Mesenchymal stem cell (in vitro differentiated cells and primary cell): Measurements from ENCODE around the gene YEATS2.
A peak's percentile ranks its signal among the peaks of the same experiment; 100 is the strongest.

Experiments used
- DNase-seq: peaks from one replicate; pipeline ENCODE4 v3.0.0-alpha.2; 2013
- H2AFZ ChIP-seq: one replicate; pipeline ENCODE4 v1.6.1; 2013; ENCODE audit warnings: low read depth, mild to moderate bottlenecking, control low read depth, inconsistent platforms, low read length, moderate library complexity
- H2AK5ac ChIP-seq: 2 replicates; pipeline ENCODE4 v1.6.1; 2013; ENCODE audit warnings: low read length, moderate library complexity, mild to moderate bottlenecking, inconsistent platforms; ENCODE audit not compliant: severe bottlenecking
- H2BK120ac ChIP-seq: one replicate; pipeline ENCODE4 v1.6.1; 2013; ENCODE audit warnings: low read depth, mild to moderate bottlenecking, inconsistent platforms, low read length, moderate library complexity
- H2BK12ac ChIP-seq, 2 experiments: one replicate each; pipeline ENCODE4 v1.6.1; 2013; ENCODE audit warnings: inconsistent platforms in 2 of 2, low read length in 2 of 2, mild to moderate bottlenecking in 2 of 2, moderate library complexity in 2 of 2, control low read depth in 1 of 2
- H2BK15ac ChIP-seq: one replicate; pipeline ENCODE4 v1.6.1; 2013; ENCODE audit warnings: mild to moderate bottlenecking, low read depth, inconsistent platforms; ENCODE audit not compliant: poor library complexity, severe bottlenecking
- H2BK5ac ChIP-seq: 2 replicates; pipeline ENCODE4 v1.6.1; 2013; ENCODE audit warnings: low read depth, mild to moderate bottlenecking, low read length, control low read depth, inconsistent platforms; ENCODE audit not compliant: poor library complexity, severe bottlenecking
- H3K14ac ChIP-seq, 2 experiments: one replicate each; pipeline ENCODE4 v1.6.1; 2013; ENCODE audit warnings: inconsistent platforms in 2 of 2, low read length in 2 of 2, control low read depth in 1 of 2, mild to moderate bottlenecking in 1 of 2, moderate library complexity in 1 of 2
- H3K18ac ChIP-seq, 2 experiments: one replicate each; pipeline ENCODE4 v1.6.1; 2013; ENCODE audit warnings: inconsistent platforms in 2 of 2, low read length in 2 of 2, control low read depth in 1 of 2, low read depth in 1 of 2, mild to moderate bottlenecking in 1 of 2
- H3K23ac ChIP-seq, 2 experiments: one replicate each; pipeline ENCODE4 v1.6.1; 2013; ENCODE audit warnings: inconsistent platforms in 2 of 2, low read length in 2 of 2, mild to moderate bottlenecking in 2 of 2, moderate library complexity in 2 of 2, control low read depth in 1 of 2
- H3K27ac ChIP-seq: 2 replicates; pipeline ENCODE4 v1.5.1; 2013; ENCODE audit warnings: mild to moderate bottlenecking, moderate library complexity, low read length, control low read depth, inconsistent platforms; ENCODE audit not compliant: poor library complexity, severe bottlenecking
- H3K27me3 ChIP-seq, 2 experiments: 2 replicates each; pipeline versions ENCODE4 v1.6.1 to v1.7.0; 2013; ENCODE audit warnings: low read length in 2 of 2, mild to moderate bottlenecking in 2 of 2, moderate library complexity in 2 of 2, control low read depth in 1 of 2, inconsistent platforms in 1 of 2; ENCODE audit not compliant: control insufficient read depth in 1 of 2, insufficient read depth in 1 of 2
- H3K36me3 ChIP-seq, 2 experiments: 2 replicates each; pipeline versions ENCODE4 v1.6.1 to v1.7.0; 2013; ENCODE audit warnings: low read length in 2 of 2, control low read depth in 1 of 2, inconsistent platforms in 1 of 2, low read depth in 1 of 2, mild to moderate bottlenecking in 1 of 2; ENCODE audit not compliant: insufficient read depth in 2 of 2, control insufficient read depth in 1 of 2
- H3K4ac ChIP-seq, 2 experiments: one replicate each; pipeline ENCODE4 v1.6.1; 2013; ENCODE audit warnings: inconsistent platforms in 2 of 2, low read length in 2 of 2, mild to moderate bottlenecking in 2 of 2, moderate library complexity in 2 of 2, control low read depth in 1 of 2, low read depth in 1 of 2
- H3K4me1 ChIP-seq: 2 replicates; pipeline ENCODE4 v1.6.1; 2013; ENCODE audit warnings: low read depth, low read length, control low read depth; ENCODE audit not compliant: control insufficient read depth, insufficient read depth
- H3K4me2 ChIP-seq: 2 replicates; pipeline ENCODE4 v1.6.1; 2013; ENCODE audit warnings: low read length, mild to moderate bottlenecking, inconsistent platforms; ENCODE audit not compliant: poor library complexity, severe bottlenecking
- H3K4me3 ChIP-seq, 2 experiments: 2 replicates each; pipeline versions ENCODE4 v1.5.1 to v1.7.0; 2013; ENCODE audit warnings: low read length in 2 of 2, mild to moderate bottlenecking in 2 of 2, control low read depth in 1 of 2, low read depth in 1 of 2; ENCODE audit not compliant: insufficient read depth in 1 of 2
- H3K79me1 ChIP-seq: replicated peaks from 2 replicates; pipeline ENCODE4 v1.6.1; 2013; ENCODE audit warnings: mild to moderate bottlenecking, control low read depth, low read length, inconsistent platforms; ENCODE audit not compliant: poor library complexity, severe bottlenecking
- H3K9ac ChIP-seq: 2 replicates; pipeline ENCODE4 v1.7.0; 2013; ENCODE audit warnings: mild to moderate bottlenecking, low read length, moderate library complexity
- H3K9me3 ChIP-seq: 2 replicates; pipeline ENCODE4 v1.7.0; 2013; ENCODE audit warnings: mild to moderate bottlenecking, low read length; ENCODE audit not compliant: control insufficient read depth
- H4K8ac ChIP-seq: one replicate; pipeline ENCODE4 v1.6.1; 2013; ENCODE audit warnings: inconsistent platforms, mild to moderate bottlenecking, low read length, moderate library complexity
- H4K91ac ChIP-seq: one replicate; pipeline ENCODE4 v1.6.1; 2013; ENCODE audit warnings: mild to moderate bottlenecking, low read length, inconsistent platforms
- WGBS: methylation state at CpG from one replicate; pipeline ENCODE4 v1.1.7; 2013; ENCODE audit warnings: mixed read lengths; 5-methylcytosine and 5-hydroxymethylcytosine counted together

YEATS2 gene

DNA sequence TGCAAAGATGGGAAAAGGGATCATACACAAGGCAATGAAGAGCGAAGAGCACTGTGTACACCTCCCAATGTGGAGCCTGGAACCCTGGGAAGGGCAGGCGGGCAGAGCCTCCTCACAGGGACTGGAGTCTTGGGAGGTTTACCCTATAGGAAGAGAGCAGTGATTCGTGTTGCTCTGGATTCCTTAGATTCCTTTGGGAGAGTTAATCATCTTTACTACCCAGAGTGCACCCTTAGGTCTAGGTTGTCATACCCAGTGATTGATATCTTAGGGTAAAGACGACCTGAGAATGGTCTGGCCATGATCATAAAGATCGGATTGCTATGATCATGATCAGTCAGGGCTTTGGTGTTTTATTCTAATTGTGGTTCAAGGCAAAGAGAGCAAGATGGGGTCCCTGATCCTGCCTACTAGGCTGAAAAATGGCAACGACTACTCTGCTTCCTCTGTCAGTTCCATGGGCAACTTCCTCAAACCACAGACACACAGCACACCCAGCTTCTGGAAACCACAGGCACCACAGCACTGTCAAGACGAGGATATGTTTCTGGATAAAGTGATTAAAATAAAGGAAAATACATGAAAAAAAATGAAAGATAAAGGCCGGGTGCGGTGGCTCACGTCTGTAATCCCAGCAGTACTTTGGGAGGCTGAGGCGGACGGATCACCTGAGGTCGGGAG is 148.2 kb downstream of the YEATS2 start:
- peak; percentile 10 for DNase-seq
- Histone ChIP-seq H2AK5ac (peak overlapping the region; percentile 93), H3K27ac (peak overlapping the region; percentile 60), H4K8ac (no peak overlapping the region), H3K4me1 (peaks cover 6% of the 10 kb centered on the region), H3K36me3 (peaks cover 21 to 71% of the 10 kb centered on the region in 2 experiments), H3K4ac (no peak overlapping the region), H2BK15ac (no peak overlapping the region), H2BK120ac (peak overlapping the region; percentile 34), H2BK5ac (no peak overlapping the region), H2AFZ (no peak overlapping the region), H2BK12ac (no peak overlapping the region), H3K18ac (no peak overlapping the region), H3K4me2 (no peak overlapping the region), H3K9ac (no peak overlapping the region), H3K79me1 (peaks cover 16% of the 10 kb centered on the region), H3K27me3 (no peaks in the 10 kb centered on the region), H3K23ac (no peak overlapping the region), H3K14ac (no peak overlapping the region), H3K9me3 (no peaks in the 10 kb centered on the region), H3K4me3 (no peak overlapping the region), H4K91ac (no peak overlapping the region)
- WGBS = 83% methylated on average over 12 of the region's 13 CpGs

DNA sequence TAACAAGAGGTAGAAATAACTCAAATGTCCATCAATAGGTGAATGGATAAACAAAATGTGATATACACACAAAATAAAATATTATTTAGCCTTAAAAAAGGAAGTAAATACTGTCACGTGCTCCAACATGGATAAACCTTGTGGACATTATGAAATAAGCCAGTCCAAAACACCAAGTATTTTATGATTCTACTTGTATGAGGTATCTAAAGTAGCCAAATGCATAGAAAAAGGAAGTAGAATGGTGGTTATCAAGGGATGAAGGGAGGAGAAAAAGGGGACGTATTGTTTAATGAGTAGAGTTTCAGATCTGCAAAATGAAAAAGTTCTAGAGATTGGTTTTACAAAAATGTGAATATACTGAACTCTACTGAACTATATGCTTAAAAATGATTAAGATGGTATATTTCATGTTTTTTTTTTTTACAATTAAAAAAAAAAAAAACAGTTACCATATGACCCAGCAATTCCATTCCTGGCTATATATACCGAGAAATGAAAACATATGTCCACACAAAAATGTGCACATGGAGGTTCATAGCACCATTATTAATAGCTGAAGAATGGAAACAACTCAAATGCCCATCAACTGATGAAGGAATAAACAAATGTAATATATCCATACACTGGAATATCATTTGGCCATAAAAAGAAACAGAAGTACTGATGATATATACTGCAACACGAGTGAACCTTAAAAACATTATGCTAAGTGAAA is 156.9 kb downstream of the YEATS2 start:
- Histone ChIP-seq H2BK15ac (no peak overlapping the region), H3K14ac (no peak overlapping the region), H3K23ac (no peak overlapping the region), H2AK5ac (no peak overlapping the region), H3K36me3 (peaks cover 24 to 76% of the 10 kb centered on the region in 2 experiments), H4K8ac (no peak overlapping the region), H3K4ac (no peak overlapping the region), H3K27ac (no peak overlapping the region), H3K4me1 (no peaks in the 10 kb centered on the region), H3K9me3 (no peaks in the 10 kb centered on the region), H3K79me1 (peaks cover 27% of the 10 kb centered on the region), H4K91ac (no peak overlapping the region), H3K27me3 (no peaks in the 10 kb centered on the region), H2AFZ (no peak overlapping the region), H3K18ac (no peak overlapping the region), H3K9ac (no peak overlapping the region), H2BK120ac (no peak overlapping the region), H2BK12ac (no peak overlapping the region), H3K4me3 (no peak overlapping the region), H2BK5ac (no peak overlapping the region), H3K4me2 (no peak overlapping the region)
- WGBS = 90% methylated on average over 2 of the region's 4 CpGs
- DNase-seq = no peak

DNA sequence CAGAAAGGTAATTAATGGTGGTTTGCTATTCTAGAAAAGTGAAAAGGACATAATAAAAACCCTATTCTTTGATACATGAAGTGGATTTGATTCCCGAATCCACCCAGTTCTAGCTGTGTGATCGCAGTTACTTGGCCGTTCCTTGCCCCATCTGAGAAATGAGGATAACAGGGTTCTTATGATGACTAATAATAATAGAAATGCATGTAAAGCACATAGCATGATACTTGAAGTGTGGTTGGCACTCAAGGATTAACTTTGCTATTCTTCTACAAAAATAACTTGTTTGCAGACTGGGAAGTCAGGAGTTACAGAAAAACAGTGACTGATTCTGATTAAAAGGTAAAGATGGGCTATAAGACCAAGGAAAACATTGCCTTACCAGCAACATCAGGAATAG is 160.3 kb downstream of the YEATS2 start:
- DNase-seq = no peak
- H3K9ac ChIP-seq = no peak overlapping the region
- H4K91ac ChIP-seq = no peak overlapping the region
- H2BK12ac ChIP-seq = no peak overlapping the region
- no peak overlapping the region for H3K4ac ChIP-seq
- no peak overlapping the region for H3K18ac ChIP-seq
- WGBS = 96% methylated on average over 3 of the region's 3 CpGs
- H3K4me2 ChIP-seq = no peak overlapping the region
- no peak overlapping the region for H3K14ac ChIP-seq
- H3K23ac ChIP-seq = no peak overlapping the region
- H4K8ac ChIP-seq = no peak overlapping the region
- H3K79me1 ChIP-seq = peaks cover 27% of the 10 kb centered on the region
- no peaks in the 10 kb centered on the region for H3K9me3 ChIP-seq
- no peak overlapping the region for H2AK5ac ChIP-seq
- no peaks in the 10 kb centered on the region for H3K27me3 ChIP-seq
- no peak overlapping the region for H2BK120ac ChIP-seq
- no peak overlapping the region for H2AFZ ChIP-seq
- peaks cover 23 to 83% of the 10 kb centered on the region in 2 experiments for H3K36me3 ChIP-seq
- no peaks in the 10 kb centered on the region for H3K4me1 ChIP-seq
- no peak overlapping the region for H2BK5ac ChIP-seq
- no peak overlapping the region for H3K27ac ChIP-seq
- H2BK15ac ChIP-seq = no peak overlapping the region
- no peak overlapping the region for H3K4me3 ChIP-seq
